WTC11 (cell line): ENCODE results near the gene CHN1. TPM values are rescaled to one million over a fixed set of nuclear protein-coding genes. Genes with fewer than 3 reads are reported as not detected.

Source experiments
- ATAC-seq: fragments of 200-7000 bp; cut with Tn5 transposase; 2 replicates; pipeline ENCODE4 v1.10.0; 2021; ENCODE audit warnings: mild to moderate bottlenecking, moderate library complexity
- CTCF ChIA-PET: fragments of 300-600 bp; sonication (Branson Sonifier 250); formaldehyde crosslinking; loops from one replicate; lab custom pipeline; 2021; ENCODE audit warnings: antibody characterized with exemption; lab: Charles Lee
- POLR2A ChIA-PET: fragments of 350-600 bp; sonication (Branson Sonifier 250); formaldehyde crosslinking; loops from one replicate; lab custom pipeline; 2021; ENCODE audit warnings: antibody characterized with exemption; lab: Charles Lee
- DNase-seq: peaks from one replicate; pipeline ENCODE4 v3.0.0; 2021; ENCODE audit warnings: low spot score
- H3K27ac Mint-ChIP-seq: 2 replicates; pipeline ENCODE4 v1.8.0; 2021; ENCODE audit warnings: mixed read lengths
- H3K27me3 Mint-ChIP-seq: 2 replicates; pipeline ENCODE4 v1.8.0; 2021; ENCODE audit warnings: low read depth, mild to moderate bottlenecking, moderate library complexity, mixed read lengths
- H3K36me3 Mint-ChIP-seq: 2 replicates; pipeline ENCODE4 v1.8.0; 2021; ENCODE audit warnings: mixed read lengths
- H3K4me1 Mint-ChIP-seq: 2 replicates; pipeline ENCODE4 v1.8.0; 2022; ENCODE audit warnings: mixed read lengths
- H3K4me3 Mint-ChIP-seq: 2 replicates; pipeline ENCODE4 v1.8.0; 2021; ENCODE audit warnings: mild to moderate bottlenecking, moderate library complexity, mixed read lengths
- H3K9me3 Mint-ChIP-seq: 2 replicates; pipeline ENCODE4 v1.8.0; 2021; ENCODE audit warnings: mixed read lengths
- AFF4 ChIP-seq: sonication (generic); formaldehyde crosslinking; IDR thresholded peaks from 2 replicates; pipeline ENCODE4 v1.8.1; 2023; ENCODE audit warnings: mild to moderate bottlenecking, missing genetic modification reagents, borderline replicate concordance
- ATF1 ChIP-seq: sonication (generic); formaldehyde crosslinking; IDR thresholded peaks from 2 replicates; pipeline ENCODE4 v1.8.1; 2023; ENCODE audit warnings: mild to moderate bottlenecking, moderate library complexity, missing genetic modification reagents
- E2F1 ChIP-seq: sonication (generic); formaldehyde crosslinking; IDR thresholded peaks from 2 replicates; pipeline ENCODE4 v1.8.0; 2022; ENCODE audit warnings: mild to moderate bottlenecking, missing genetic modification reagents
- E2F4 ChIP-seq: sonication (generic); formaldehyde crosslinking; IDR thresholded peaks from 2 replicates; pipeline ENCODE4 v1.8.1; 2022; ENCODE audit warnings: low read depth, mild to moderate bottlenecking, moderate library complexity, missing genetic modification reagents, borderline replicate concordance
- ETV6 ChIP-seq: sonication (generic); formaldehyde crosslinking; IDR thresholded peaks from 2 replicates; pipeline ENCODE4 v1.8.1; 2022; ENCODE audit warnings: mild to moderate bottlenecking, missing genetic modification reagents
- FOXP1 ChIP-seq: sonication (generic); formaldehyde crosslinking; IDR thresholded peaks from 2 replicates; pipeline ENCODE4 v1.8.0; 2022; ENCODE audit warnings: missing genetic modification reagents, mild to moderate bottlenecking, moderate library complexity, borderline replicate concordance
- IRF1 ChIP-seq: sonication (generic); formaldehyde crosslinking; IDR thresholded peaks from 2 replicates; pipeline ENCODE4 v1.8.0; 2023; ENCODE audit warnings: missing genetic modification reagents
- MXD4 ChIP-seq: fragments of 250-450 bp; sonication (Bioruptor Pico); IDR thresholded peaks from 2 replicates; pipeline ENCODE4 v1.8.0; 2021; ENCODE audit warnings: mild to moderate bottlenecking, moderate library complexity, borderline replicate concordance
- NFYB ChIP-seq: sonication (generic); formaldehyde crosslinking; conservative IDR thresholded peaks from 2 replicates; pipeline ENCODE4 v1.8.0; 2022; ENCODE audit warnings: low read depth, missing genetic modification reagents
- NR1H2 ChIP-seq: sonication (generic); formaldehyde crosslinking; IDR thresholded peaks from 2 replicates; pipeline ENCODE4 v1.9.0; 2021; ENCODE audit warnings: mild to moderate bottlenecking, moderate library complexity, missing genetic modification reagents
- TEAD4 ChIP-seq: sonication (generic); formaldehyde crosslinking; IDR thresholded peaks from 2 replicates; pipeline ENCODE4 v1.8.0; 2022; ENCODE audit warnings: mild to moderate bottlenecking, missing genetic modification reagents
- TP53 ChIP-seq: sonication (generic); formaldehyde crosslinking; IDR thresholded peaks from 2 replicates; pipeline ENCODE4 v1.8.1; 2023; ENCODE audit warnings: mild to moderate bottlenecking, missing genetic modification reagents
- ZNF396 ChIP-seq: fragments of 250-450 bp; sonication (Bioruptor Pico); IDR thresholded peaks from 2 replicates; pipeline ENCODE4 v1.8.0; 2021; ENCODE audit warnings: mild to moderate bottlenecking, moderate library complexity, borderline replicate concordance
- total RNA-seq: library from RNA; stranded (reverse); gene quantifications from 3 replicates; pipeline ENCODE4 v1.2.3, GENCODE V29; 2021
- TF ChIP-seq, protein P1 (sequence below): sonication (generic); formaldehyde crosslinking; conservative IDR thresholded peaks from 2 replicates; pipeline ENCODE4 v1.8.1; 2023; ENCODE audit warnings: mild to moderate bottlenecking, low read depth, missing genetic modification reagents, moderate library complexity
- TF ChIP-seq, protein P2 (sequence below): fragments of 250-450 bp; sonication (Bioruptor Pico); IDR thresholded peaks from 2 replicates; pipeline ENCODE4 v1.9.0; 2021; ENCODE audit warnings: moderate library complexity, mild to moderate bottlenecking, inconsistent platforms, borderline replicate concordance
- TF ChIP-seq, protein P3 (sequence below): sonication (generic); formaldehyde crosslinking; conservative IDR thresholded peaks from 2 replicates; pipeline ENCODE4 v1.8.1; 2022; ENCODE audit warnings: mild to moderate bottlenecking, missing genetic modification reagents

CHN1 gene
- total RNA-seq, 1 experiment from 2014 or later, result 30.0 TPM

- ATAC-seq (no peak), DNase-seq (no peak)
- no peaks in the 10 kb centered on the region for H3K9me3 Mint-ChIP-seq
- no peak overlapping the region for H3K27ac Mint-ChIP-seq
- no peaks in the 10 kb centered on the region for H3K4me1 Mint-ChIP-seq
- H3K36me3 Mint-ChIP-seq, result no peaks in the 10 kb centered on the region
- ChIA-PET POLR2A (interaction anchor here (1.1 kb wide), 1 partner anchor 8 kb away, joined by 3 read pairs; no protein-coding TSS in a partner anchor), CTCF (interaction anchor here (1.1 to 1.7 kb wide), 2 partner anchors 18 to 301 kb away, joined by 3 to 6 read pairs; no protein-coding TSS in a partner anchor)
- no peak for TF ChIP-seq E2F4 (CRISPR knock-in tag)
- TF ChIP-seq E2F1 (CRISPR knock-in tag), result no peak
- TF ChIP-seq NR1H2 (CRISPR knock-in tag), result no peak
- TF ChIP-seq, protein P1, sequence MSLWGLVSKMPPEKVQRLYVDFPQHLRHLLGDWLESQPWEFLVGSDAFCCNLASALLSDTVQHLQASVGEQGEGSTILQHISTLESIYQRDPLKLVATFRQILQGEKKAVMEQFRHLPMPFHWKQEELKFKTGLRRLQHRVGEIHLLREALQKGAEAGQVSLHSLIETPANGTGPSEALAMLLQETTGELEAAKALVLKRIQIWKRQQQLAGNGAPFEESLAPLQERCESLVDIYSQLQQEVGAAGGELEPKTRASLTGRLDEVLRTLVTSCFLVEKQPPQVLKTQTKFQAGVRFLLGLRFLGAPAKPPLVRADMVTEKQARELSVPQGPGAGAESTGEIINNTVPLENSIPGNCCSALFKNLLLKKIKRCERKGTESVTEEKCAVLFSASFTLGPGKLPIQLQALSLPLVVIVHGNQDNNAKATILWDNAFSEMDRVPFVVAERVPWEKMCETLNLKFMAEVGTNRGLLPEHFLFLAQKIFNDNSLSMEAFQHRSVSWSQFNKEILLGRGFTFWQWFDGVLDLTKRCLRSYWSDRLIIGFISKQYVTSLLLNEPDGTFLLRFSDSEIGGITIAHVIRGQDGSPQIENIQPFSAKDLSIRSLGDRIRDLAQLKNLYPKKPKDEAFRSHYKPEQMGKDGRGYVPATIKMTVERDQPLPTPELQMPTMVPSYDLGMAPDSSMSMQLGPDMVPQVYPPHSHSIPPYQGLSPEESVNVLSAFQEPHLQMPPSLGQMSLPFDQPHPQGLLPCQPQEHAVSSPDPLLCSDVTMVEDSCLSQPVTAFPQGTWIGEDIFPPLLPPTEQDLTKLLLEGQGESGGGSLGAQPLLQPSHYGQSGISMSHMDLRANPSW (CRISPR knock-in tag), result no peak
- TF ChIP-seq FOXP1 (CRISPR knock-in tag), result no peak
- no peak for TF ChIP-seq ATF1 (CRISPR knock-in tag)
- TF ChIP-seq, protein P2, sequence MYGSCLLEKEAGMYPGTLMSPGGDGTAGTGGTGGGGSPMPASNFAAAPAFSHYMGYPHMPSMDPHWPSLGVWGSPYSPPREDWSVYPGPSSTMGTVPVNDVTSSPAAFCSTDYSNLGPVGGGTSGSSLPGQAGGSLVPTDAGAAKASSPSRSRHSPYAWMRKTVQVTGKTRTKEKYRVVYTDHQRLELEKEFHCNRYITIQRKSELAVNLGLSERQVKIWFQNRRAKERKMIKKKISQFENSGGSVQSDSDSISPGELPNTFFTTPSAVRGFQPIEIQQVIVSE (CRISPR knock-in tag), result no peak
- TF ChIP-seq TEAD4 (CRISPR knock-in tag), result no peak
- TF ChIP-seq NFYB (CRISPR knock-in tag), result no peak
- TF ChIP-seq, protein P3, sequence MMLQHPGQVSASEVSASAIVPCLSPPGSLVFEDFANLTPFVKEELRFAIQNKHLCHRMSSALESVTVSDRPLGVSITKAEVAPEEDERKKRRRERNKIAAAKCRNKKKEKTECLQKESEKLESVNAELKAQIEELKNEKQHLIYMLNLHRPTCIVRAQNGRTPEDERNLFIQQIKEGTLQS (CRISPR knock-in tag), result no peak
- no peak for TF ChIP-seq MXD4 (CRISPR knock-in tag)
- no peak for TF ChIP-seq TP53 (CRISPR knock-in tag)
- no peak for TF ChIP-seq IRF1
- TF ChIP-seq AFF4, result no peak
- TF ChIP-seq ZNF396 (CRISPR knock-in tag), result no peak
- TF ChIP-seq ETV6, result no peak
- H3K4me3 Mint-ChIP-seq, result no peak overlapping the region
- H3K27me3 Mint-ChIP-seq, result no peaks in the 10 kb centered on the region; the same call in 1 of the 2 replicates
These were observed 44.5 kb upstream of the CHN1 start for GRCh38 chr2:175049661-175050060.
